Measurements from ENCODE around the gene LINGO1. TPM values are rescaled to one million over a fixed set of nuclear protein-coding genes. Genes with fewer than 3 reads are reported as not detected.

Gene LINGO1, protein sequence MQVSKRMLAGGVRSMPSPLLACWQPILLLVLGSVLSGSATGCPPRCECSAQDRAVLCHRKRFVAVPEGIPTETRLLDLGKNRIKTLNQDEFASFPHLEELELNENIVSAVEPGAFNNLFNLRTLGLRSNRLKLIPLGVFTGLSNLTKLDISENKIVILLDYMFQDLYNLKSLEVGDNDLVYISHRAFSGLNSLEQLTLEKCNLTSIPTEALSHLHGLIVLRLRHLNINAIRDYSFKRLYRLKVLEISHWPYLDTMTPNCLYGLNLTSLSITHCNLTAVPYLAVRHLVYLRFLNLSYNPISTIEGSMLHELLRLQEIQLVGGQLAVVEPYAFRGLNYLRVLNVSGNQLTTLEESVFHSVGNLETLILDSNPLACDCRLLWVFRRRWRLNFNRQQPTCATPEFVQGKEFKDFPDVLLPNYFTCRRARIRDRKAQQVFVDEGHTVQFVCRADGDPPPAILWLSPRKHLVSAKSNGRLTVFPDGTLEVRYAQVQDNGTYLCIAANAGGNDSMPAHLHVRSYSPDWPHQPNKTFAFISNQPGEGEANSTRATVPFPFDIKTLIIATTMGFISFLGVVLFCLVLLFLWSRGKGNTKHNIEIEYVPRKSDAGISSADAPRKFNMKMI
- total RNA-seq: 1 to 10 TPM in 1 of 4 donors, under 1 TPM in 2, not detected in 1; 0.09 to 1.2 (median 0.38) TPM

GRCh38 chr15:77632534-77633133 lies at the start of gene LINGO1:
Gene LINGO1 (minus strand): TSS chr15:77632912. CDS start chr15:77632315, 597 bp downstream.
- Histone ChIP-seq H3K27ac (peak within 1 kb of the TSS in 2 of 4 donors; percentile 32 to 46), H3K4me3 (peak within 1 kb of the TSS; percentile 32 to 64 (median 48)), H3K36me3 (no peaks in the 10 kb centered on the region), H3K27me3 (peaks cover 8 to 87% (median 17%) of the 10 kb centered on the region in 4 donors), H3K9me3 (no peaks in the 10 kb centered on the region), H3K4me1 (peaks cover 12 to 39% (median 20%) of the 10 kb centered on the region in 3 donors)
- TF ChIP-seq POLR2A (IDR thresholded peaks at IDR 0.05): no peak
- TF ChIP-seq CTCF (IDR thresholded peaks at IDR 0.05): no peak
- no CpG with 5 or more reads among the region's 88 CpGs for WGBS, 2 donors
- intact Hi-C loops (cut with DNase I): no loop called here
- no peak for DNase-seq

DNA sequence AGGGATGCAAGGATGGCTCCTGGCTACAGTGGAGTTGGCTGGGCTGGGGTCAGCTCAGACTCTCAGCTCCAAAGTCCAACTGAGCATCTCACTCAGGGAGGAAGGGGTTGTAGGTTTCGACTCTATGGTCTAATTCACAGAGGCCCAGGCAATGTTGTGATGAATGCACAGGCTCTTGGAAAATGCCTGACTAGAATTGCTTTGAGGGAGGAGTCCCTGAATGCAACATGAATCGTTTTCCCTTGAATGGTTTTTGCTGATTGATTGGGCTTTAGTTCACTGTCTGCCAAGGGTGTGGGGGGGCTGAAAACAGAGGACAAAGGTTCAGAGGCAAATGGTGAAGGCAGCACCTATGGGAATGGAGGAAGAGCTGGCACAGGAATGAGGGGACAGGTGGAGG lies 48.6 kb upstream of the LINGO1 start:
- H3K4me1 ChIP-seq: no peaks in the 10 kb centered on the region
- peaks cover 0 to 52% (median 0%) of the 10 kb centered on the region in 4 donors for H3K27me3 ChIP-seq
- no peak for DNase-seq
- no peaks in the 10 kb centered on the region for H3K9me3 ChIP-seq
- intact Hi-C loops (cut with DNase I): no loop called here
- no peaks in the 10 kb centered on the region for H3K36me3 ChIP-seq
- H3K4me3 ChIP-seq: no peak overlapping the region
- 44% methylated on average over 2 of the region's 2 CpGs; no CpG with 5 or more reads in 1 of the 2 donors for WGBS, 2 donors
- H3K27ac ChIP-seq: no peak overlapping the region
- TF ChIP-seq CTCF (IDR thresholded peaks at IDR 0.05): no peak
- TF ChIP-seq POLR2A (IDR thresholded peaks at IDR 0.05): no peak

DNA sequence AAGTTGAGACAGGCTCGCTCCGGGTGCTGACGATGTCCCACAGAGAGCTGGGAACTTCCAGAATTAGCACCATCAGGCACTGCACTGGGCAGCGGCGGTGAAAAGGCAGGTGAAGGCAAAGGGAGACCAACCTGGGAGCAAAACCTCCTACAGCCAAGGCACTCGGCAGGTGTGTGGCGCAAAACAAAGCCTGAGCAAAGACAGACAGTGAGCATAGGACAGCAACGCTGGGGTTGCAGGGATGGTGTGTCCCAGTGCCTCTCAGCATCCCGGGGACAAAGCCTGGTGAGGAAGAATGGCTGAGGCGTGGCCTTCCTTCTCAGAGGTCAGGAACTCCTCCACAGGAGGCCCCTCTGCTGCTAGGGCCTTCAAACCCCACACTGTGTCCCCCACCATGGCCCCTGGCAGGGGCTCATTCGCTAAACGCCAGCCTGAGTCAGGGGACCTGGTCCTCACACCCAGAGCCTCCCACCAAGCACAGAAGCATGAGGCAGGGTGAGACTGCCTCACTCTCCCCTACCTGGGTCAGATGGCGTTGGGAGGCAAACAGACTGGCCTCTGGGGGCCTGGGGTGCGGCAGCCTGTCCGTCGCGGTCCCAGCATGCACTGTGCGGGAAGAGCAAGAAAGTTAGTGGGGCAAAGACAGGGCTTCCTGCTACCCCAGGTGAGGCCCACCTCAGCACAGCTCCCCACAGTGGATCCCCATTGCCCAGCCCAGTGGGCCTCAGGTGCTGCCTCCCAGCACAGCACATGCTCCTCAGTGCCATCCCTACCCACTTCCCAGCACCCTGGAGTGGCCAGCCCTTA lies 44.1 kb upstream of the LINGO1 start:
- Histone ChIP-seq H3K27ac (no peak overlapping the region), H3K4me1 (no peaks in the 10 kb centered on the region), H3K27me3 (peaks cover 0 to 58% (median 0%) of the 10 kb centered on the region in 4 donors), H3K36me3 (no peaks in the 10 kb centered on the region), H3K9me3 (no peaks in the 10 kb centered on the region), H3K4me3 (no peak overlapping the region)
- intact Hi-C loops (cut with DNase I): no loop called here
- TF ChIP-seq POLR2A (IDR thresholded peaks at IDR 0.05) (no peak), CTCF (IDR thresholded peaks at IDR 0.05) (no peak)
- 64 to 69% methylated on average over 7 to 8 of the region's 18 CpGs for WGBS, 2 donors
- DNase-seq: no peak

DNA sequence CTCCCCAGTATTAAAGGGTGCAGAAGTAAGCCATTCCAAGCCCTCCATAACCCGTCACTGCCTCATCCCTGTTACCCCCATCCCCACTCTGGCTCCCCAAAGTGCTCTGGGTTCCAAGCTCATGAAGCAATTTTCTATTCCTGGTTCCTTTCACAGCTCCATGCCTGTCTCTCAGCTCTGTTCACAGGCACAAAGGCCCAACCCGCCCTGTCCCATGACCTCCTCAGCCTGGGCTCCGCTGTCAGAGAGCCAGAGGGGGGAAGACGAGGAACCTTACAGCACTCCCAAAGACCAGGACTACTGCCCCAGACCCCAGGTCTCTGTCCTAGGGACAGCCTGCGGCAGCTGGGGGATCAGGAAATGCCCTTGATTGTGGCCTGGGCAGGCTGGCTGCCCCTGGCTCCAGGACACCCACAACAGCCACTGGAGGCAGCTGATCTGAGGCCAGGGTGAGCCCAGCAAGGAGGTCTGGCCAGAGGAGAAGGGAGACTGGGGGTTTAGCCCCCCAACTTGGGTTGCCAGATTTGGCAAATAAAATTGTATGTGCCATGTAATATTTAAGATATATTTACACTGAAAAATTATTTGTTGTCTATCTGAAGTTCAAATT lies 43.2 kb upstream of the LINGO1 start:
- no peak for DNase-seq
- WGBS, 2 donors: 75% methylated on average over 1 of the region's 5 CpGs
- Histone ChIP-seq H3K4me3 (no peak overlapping the region), H3K9me3 (no peaks in the 10 kb centered on the region), H3K36me3 (no peaks in the 10 kb centered on the region), H3K4me1 (no peaks in the 10 kb centered on the region), H3K27ac (no peak overlapping the region), H3K27me3 (peaks cover 0 to 66% (median 1%) of the 10 kb centered on the region in 4 donors)
- intact Hi-C loops (cut with DNase I): no loop called here
- TF ChIP-seq CTCF (IDR thresholded peaks at IDR 0.05) (no peak), POLR2A (IDR thresholded peaks at IDR 0.05) (no peak)
